GM19025 (cell line): ENCODE measurements around the gene SHTN1.
A peak's percentile ranks its signal among the peaks of the same experiment; 100 is the strongest.

Experiments used
- ATAC-seq: cut with Tn5 transposase; IDR thresholded peaks from one replicate; pipeline ENCODE4 v1.9.1; 2021; ENCODE audit warnings: mild to moderate bottlenecking, low read depth, moderate library complexity; ENCODE audit not compliant: unreplicated experiment

Gene SHTN1

GRCh38 chr10:116878123-116878522, 126.9 kb downstream of the SHTN1 start:
- ATAC-seq, result no peak

- ATAC-seq, result no peak
Measured at GRCh38 chr10:116877391-116877790, 127.6 kb downstream of the SHTN1 start.

GRCh38 chr10:116875897-116876296, 129.1 kb downstream of the SHTN1 start:
- ATAC-seq, result no peak

DNA sequence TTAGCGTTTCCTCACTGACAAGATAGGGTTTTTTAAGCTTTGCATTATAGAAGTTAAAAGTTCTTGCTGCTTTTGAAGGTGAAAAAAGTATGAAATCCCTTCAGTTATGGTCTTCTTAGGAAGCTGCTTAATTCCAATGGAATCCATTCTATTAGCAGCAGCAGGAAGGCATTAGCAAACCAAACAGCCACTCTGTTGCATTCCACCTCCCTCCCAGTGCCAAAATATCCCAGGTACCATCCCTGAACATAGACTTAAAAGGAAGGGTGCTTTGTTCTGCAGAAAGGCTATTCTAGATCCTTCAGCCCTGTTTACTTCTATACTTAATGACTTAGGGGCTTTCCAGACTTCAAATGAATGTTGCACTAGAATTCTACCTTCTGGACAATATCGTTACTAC, 131.9 kb downstream of the SHTN1 start:
- no peak for ATAC-seq

GRCh38 chr10:116870949-116871348, 134.0 kb downstream of the SHTN1 start:
- ATAC-seq, result no peak

DNA sequence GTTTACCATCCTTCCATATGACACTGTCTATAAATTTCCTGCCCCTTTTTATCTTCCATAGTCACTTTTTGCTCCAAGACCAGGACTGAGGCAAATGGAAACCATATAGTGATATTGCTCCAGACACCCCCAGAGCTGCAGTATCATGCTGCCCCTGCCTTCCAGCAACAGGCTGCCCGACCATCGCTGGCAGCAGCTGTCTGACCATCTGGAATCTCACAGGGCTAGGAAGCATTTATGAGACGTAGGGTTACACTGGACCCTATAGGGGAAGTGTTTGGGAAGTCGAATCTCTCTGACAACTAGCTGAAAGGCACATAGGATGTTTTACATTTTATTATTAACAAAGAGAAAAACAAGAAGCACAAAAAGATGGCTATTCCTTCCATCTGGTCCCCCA, 136.3 kb downstream of the SHTN1 start:
- ATAC-seq, result no peak

DNA sequence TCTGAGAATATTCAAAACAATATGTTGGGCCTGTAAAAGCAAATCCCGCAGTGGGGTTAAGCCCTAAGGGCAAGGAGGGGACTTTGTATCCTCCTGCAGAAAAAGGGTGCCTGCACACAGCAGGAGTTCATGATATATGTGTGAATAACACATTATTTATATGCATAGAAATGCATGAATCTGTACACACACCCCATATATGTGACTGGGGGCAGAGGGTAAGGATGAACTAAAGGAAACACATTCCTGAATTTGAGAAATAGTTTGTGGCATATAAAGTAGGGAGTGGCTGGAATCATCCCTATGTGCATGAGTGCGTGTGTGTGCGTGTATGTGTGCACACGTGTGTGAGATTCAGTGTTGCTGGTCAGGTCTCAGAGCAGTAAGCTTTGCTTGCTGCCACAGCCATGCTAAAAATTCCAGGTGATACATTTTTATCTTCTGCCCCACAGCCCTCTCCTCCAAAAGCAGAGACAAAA, 136.8 kb downstream of the SHTN1 start:
- ATAC-seq, result no peak

DNA sequence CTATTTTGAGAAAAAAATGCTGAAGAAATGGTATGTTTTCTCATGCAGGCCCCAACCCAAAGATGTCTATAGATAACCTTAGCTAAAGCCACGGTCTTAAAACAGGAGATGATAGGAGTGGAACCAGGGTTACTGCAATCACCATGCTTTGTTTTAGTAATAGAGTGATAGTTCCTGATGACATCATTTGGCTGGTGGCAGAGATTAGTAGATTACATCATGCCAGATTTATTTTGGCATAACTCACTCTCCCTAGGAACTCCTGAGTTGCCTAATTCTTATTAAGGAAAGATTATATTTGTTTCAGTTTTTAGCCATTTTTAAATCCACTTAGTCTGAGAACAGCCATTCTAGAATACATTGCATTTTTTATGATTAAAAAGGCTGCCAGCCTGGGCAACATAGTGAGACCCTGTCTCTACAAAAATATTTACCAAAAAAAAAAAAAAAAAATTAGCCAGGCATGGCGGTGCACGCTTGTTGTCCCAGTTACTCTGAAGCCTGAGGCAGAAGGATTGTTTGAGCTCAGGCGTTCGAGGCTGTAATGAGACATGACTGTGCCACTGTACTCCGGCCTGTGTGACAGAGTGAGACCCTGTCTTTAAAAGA, 137.9 kb downstream of the SHTN1 start:
- no peak for ATAC-seq

- no peak for ATAC-seq
Measured at GRCh38 chr10:116866066-116866465, 138.9 kb downstream of the SHTN1 start.

GRCh38 chr10:116864436-116864835, 140.6 kb downstream of the SHTN1 start:
- ATAC-seq, result no peak

GRCh38 chr10:116861796-116862195, 143.2 kb downstream of the SHTN1 start:
- ATAC-seq, result no peak

DNA sequence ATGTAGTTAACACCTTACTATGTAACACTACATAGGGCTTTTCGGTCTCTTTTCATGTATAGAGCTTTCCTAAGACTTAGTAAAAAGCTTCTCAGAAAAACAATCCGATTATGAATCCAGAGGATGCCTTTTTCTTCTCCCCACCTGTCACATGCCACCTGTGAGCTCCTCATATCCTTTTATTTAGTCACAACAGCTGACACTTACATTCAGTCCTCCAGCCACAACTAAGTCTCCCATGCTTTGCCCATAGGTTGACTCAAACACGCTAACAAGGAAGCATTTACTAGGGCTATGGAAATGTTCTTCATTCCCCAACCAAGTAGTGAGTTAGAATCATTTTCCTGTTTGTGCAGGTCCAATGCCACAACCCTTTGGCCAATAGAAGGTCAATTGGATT, 147.8 kb downstream of the SHTN1 start:
- no peak for ATAC-seq

GRCh38 chr10:116853701-116854100, 151.3 kb downstream of the SHTN1 start:
- ATAC-seq, result no peak

- no peak for ATAC-seq
Measured at GRCh38 chr10:116853287-116853686, 151.7 kb downstream of the SHTN1 start.

DNA sequence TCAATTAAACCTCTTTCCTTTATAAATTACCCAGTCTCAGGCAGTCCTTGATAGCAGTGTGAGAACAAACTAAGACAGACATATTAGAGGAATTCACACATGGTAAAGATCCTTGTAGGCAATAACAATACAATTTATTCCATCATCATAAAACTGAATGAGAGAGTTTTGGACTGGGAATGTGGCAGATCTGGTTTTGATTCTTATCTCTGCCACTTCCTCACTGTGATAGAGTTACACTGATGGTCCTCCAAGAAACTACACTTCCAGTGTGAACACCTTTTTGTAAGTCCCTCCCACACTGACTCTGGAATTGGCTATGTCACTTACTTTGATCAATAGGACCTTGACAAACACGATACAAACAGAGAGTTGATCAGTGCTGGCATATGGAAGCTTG, 152.7 kb downstream of the SHTN1 start:
- no peak for ATAC-seq

DNA sequence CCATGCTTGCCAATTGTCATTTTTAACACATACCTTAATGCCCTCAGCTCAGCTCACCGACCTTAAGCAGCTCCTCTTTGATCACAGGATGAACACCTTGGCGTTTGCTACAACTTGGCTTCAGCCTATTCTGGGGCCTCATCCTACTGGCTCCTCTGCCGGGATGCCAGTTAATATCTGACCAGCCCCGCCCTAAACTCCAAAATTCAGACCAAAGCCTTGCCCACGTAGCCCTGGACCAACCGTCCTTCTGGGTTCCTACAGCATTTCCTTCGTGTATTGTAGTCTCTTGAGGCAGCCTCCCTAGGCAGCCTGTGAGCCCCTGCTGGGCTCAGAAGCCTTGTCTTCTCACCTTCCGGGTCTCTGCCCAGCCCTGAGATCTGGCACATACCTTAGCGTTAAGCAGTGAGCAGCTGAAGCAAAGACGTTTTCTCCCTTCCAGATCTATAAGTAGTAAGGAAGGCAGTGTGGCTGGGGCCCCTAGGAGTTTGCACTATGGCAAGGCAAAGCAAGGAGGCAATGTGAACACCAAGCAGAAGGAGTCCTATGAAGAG, 154.9 kb downstream of the SHTN1 start:
- ATAC-seq, result no peak

DNA sequence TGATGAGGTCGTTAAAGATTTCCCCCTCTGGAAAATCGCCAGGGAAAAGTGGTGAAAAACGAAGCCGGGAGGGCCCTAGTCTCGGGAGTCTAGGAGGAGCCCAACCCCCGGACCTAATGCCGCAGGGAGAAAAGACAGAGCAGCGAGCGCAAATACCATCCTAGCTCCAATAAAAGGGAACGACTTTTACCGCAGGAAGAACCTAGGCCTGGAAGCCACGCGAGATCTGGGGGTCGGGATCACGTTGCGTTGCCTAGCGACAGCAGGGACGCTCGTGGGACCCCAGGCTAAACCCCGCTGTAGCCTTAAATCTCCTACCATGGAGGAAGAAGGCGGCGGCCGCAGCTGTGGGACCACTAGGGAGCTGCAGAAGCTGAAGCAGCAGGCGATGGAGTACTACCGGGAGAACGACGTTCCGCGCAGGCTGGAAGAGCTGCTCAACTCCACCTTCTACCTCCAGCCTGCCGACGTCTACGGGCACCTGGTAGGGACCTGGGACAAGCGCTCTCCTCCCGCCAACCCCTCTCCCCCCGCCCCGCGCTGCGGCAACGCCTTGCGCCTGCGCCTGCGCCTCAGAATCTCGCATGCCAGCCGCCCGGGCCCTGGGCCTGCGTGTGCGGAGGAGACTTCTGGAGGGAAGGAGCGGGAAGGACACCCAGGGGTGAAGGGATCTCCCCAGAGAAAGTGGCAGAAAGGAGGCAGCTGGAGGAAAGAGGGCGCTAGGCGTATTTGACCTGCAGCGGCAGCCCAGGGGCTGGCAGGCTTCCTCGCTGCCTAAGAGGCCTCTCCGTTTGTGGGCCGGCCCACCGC, 155.5 kb downstream of the SHTN1 start, which contains the start of gene ENO4:
Gene ENO4 (plus strand): TSS at position 252 of the 810 bp plus-strand sequence. CDS start 68 bp downstream, at position 320.
- peak; percentile 59 for ATAC-seq

GRCh38 chr10:116848944-116849247, 156.1 kb downstream of the SHTN1 start:
- ATAC-seq, result no peak

GRCh38 chr10:116848032-116848943, 156.7 kb downstream of the SHTN1 start:
- ATAC-seq, result peak; percentile 63

DNA sequence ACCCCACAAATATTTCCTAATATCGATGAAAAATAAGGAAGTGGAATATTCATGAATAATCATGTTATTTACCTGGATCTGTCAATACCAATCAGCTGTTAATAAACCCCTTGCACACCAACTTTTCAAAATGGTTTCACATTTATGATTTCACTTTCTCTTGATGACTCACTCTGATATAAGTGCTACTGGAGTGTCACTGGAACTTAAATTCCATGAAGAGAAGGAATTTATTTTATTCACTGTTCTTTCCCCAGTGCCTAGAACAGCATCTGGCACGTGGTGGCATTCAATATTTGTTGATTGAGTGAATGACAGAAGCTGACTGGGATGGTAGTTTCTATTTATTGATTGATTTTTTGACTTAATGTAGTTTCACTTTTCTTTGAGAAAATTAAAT, 159.2 kb downstream of the SHTN1 start:
- ATAC-seq, result no peak
